IgD-negative memory B cell (primary cell): ENCODE measurements around the gene LRRC19. TPM values are rescaled to one million over a fixed set of nuclear protein-coding genes. Genes with fewer than 3 reads are reported as not detected.

Experiments
- H3K27ac Mint-ChIP-seq, 3 donors: one replicate each; pipeline ENCODE4 v1.8.0; 2020 to 2022; ENCODE audit warnings: mild to moderate bottlenecking in 3 of 3, mixed read lengths in 3 of 3, moderate library complexity in 1 of 3
- H3K27me3 Mint-ChIP-seq: one replicate; pipeline ENCODE4 v1.8.0; 2021; ENCODE audit warnings: mixed read lengths
- H3K36me3 Mint-ChIP-seq: one replicate; pipeline ENCODE4 v1.8.0; 2020; ENCODE audit warnings: mild to moderate bottlenecking, mixed read lengths
- H3K4me1 Mint-ChIP-seq, 3 donors: one replicate each; pipeline ENCODE4 v1.8.0; 2020 to 2022; ENCODE audit warnings: mixed read lengths in 3 of 3, mild to moderate bottlenecking in 1 of 3
- H3K4me3 Mint-ChIP-seq, 4 donors: one replicate each; pipeline ENCODE4 v1.8.0; 2020 to 2022; ENCODE audit warnings: mild to moderate bottlenecking in 4 of 4, mixed read lengths in 4 of 4, moderate library complexity in 3 of 4
- H3K9me3 Mint-ChIP-seq, 3 donors: one replicate each; pipeline ENCODE4 v1.8.0; 2020 to 2021; ENCODE audit warnings: mixed read lengths in 3 of 3, mild to moderate bottlenecking in 1 of 3
- polyA plus RNA-seq: library from polyadenylated mRNA; unstranded; fragments of 300-500 nt; fragmentation: Illumina TruSeq; gene quantifications from one replicate; pipeline ENCODE4 v1.2.3, GENCODE V29; 2021

The LRRC19 gene
- polyA plus RNA-seq: not detected

GRCh38 chr9:27005491-27005890, at the start of gene LRRC19:
Gene LRRC19, minus strand, starts transcription at chr9:27005672. Its CDS starts 5,978 bp downstream, at chr9:26999694.
- peaks cover 0 to 5% (median 4%) of the 10 kb centered on the region in 3 donors for H3K9me3 Mint-ChIP-seq
- H3K4me3 Mint-ChIP-seq: no peak within 1 kb of the TSS
- H3K27me3 Mint-ChIP-seq: no peaks in the 10 kb centered on the region
- H3K36me3 Mint-ChIP-seq: peaks cover 9% of the 10 kb centered on the region
- H3K27ac Mint-ChIP-seq: no peak within 1 kb of the TSS
- H3K4me1 Mint-ChIP-seq: no peaks in the 10 kb centered on the region

- H3K9me3 Mint-ChIP-seq: no peaks in the 10 kb centered on the region
- peaks cover 13% of the 10 kb centered on the region for H3K36me3 Mint-ChIP-seq
- no peak overlapping the region for H3K27ac Mint-ChIP-seq
- H3K27me3 Mint-ChIP-seq: no peaks in the 10 kb centered on the region
- no peak overlapping the region for H3K4me3 Mint-ChIP-seq
- no peaks in the 10 kb centered on the region for H3K4me1 Mint-ChIP-seq
These were observed 49.4 kb upstream of the LRRC19 start for GRCh38 chr9:27054841-27055240.

- no peak overlapping the region for H3K27ac Mint-ChIP-seq
- no peaks in the 10 kb centered on the region for H3K9me3 Mint-ChIP-seq
- H3K27me3 Mint-ChIP-seq: no peaks in the 10 kb centered on the region
- H3K4me1 Mint-ChIP-seq: no peaks in the 10 kb centered on the region
- no peak overlapping the region for H3K4me3 Mint-ChIP-seq
- peaks cover 15% of the 10 kb centered on the region for H3K36me3 Mint-ChIP-seq
These were observed 48.7 kb upstream of the LRRC19 start for GRCh38 chr9:27054125-27054524.

- Mint-ChIP-seq H3K36me3 (peaks cover 19% of the 10 kb centered on the region), H3K4me3 (no peak overlapping the region), H3K27me3 (no peaks in the 10 kb centered on the region), H3K27ac (no peak overlapping the region), H3K4me1 (no peaks in the 10 kb centered on the region), H3K9me3 (no peaks in the 10 kb centered on the region)
These were observed 48.0 kb upstream of the LRRC19 start for GRCh38 chr9:27053369-27054022.

GRCh38 chr9:27047136-27047535, 41.7 kb upstream of the LRRC19 start:
- no peak overlapping the region for H3K27ac Mint-ChIP-seq
- no peak overlapping the region for H3K4me3 Mint-ChIP-seq
- H3K9me3 Mint-ChIP-seq: no peaks in the 10 kb centered on the region
- H3K36me3 Mint-ChIP-seq: peaks cover 18% of the 10 kb centered on the region
- H3K27me3 Mint-ChIP-seq: no peaks in the 10 kb centered on the region
- no peaks in the 10 kb centered on the region for H3K4me1 Mint-ChIP-seq

- Mint-ChIP-seq H3K4me3 (no peak overlapping the region), H3K4me1 (no peaks in the 10 kb centered on the region), H3K27me3 (no peaks in the 10 kb centered on the region), H3K27ac (no peak overlapping the region), H3K9me3 (no peaks in the 10 kb centered on the region), H3K36me3 (peaks cover 6% of the 10 kb centered on the region)
These were observed 37.7 kb upstream of the LRRC19 start for GRCh38 chr9:27043176-27043575.

- no peaks in the 10 kb centered on the region for H3K9me3 Mint-ChIP-seq
These were observed 37.0 kb upstream of the LRRC19 start for GRCh38 chr9:27042476-27042875.

GRCh38 chr9:27041746-27042145, 36.3 kb upstream of the LRRC19 start:
- H3K27me3 Mint-ChIP-seq: no peaks in the 10 kb centered on the region
- H3K4me3 Mint-ChIP-seq: no peak overlapping the region
- H3K36me3 Mint-ChIP-seq: peaks cover 6% of the 10 kb centered on the region
- peak overlapping the region in 1 of 3 donors; percentile 29 for H3K27ac Mint-ChIP-seq
- H3K9me3 Mint-ChIP-seq: no peaks in the 10 kb centered on the region
- no peaks in the 10 kb centered on the region for H3K4me1 Mint-ChIP-seq

More at GRCh38 chr9:27042476-27042875, 37.0 kb upstream of the LRRC19 start:
- peaks cover 6% of the 10 kb centered on the region for H3K36me3 Mint-ChIP-seq
- H3K27ac Mint-ChIP-seq: no peak overlapping the region
- H3K27me3 Mint-ChIP-seq: no peaks in the 10 kb centered on the region
- H3K4me1 Mint-ChIP-seq: no peaks in the 10 kb centered on the region
- H3K4me3 Mint-ChIP-seq: no peak overlapping the region

- Mint-ChIP-seq H3K27me3 (no peaks in the 10 kb centered on the region), H3K27ac (no peak overlapping the region), H3K4me1 (peaks cover 0 to 2% (median 0%) of the 10 kb centered on the region in 3 donors), H3K36me3 (peaks cover 6% of the 10 kb centered on the region), H3K9me3 (no peaks in the 10 kb centered on the region), H3K4me3 (no peak overlapping the region)
These were observed 32.0 kb upstream of the LRRC19 start for GRCh38 chr9:27037499-27037898.

GRCh38 chr9:27033815-27034403, 28.4 kb upstream of the LRRC19 start:
- H3K27ac Mint-ChIP-seq: no peak overlapping the region
- H3K4me3 Mint-ChIP-seq: no peak overlapping the region
- H3K9me3 Mint-ChIP-seq: no peaks in the 10 kb centered on the region
- peaks cover 2% of the 10 kb centered on the region for H3K36me3 Mint-ChIP-seq
- H3K4me1 Mint-ChIP-seq: peaks cover 0 to 2% (median 0%) of the 10 kb centered on the region in 3 donors
- H3K27me3 Mint-ChIP-seq: no peaks in the 10 kb centered on the region

- H3K4me3 Mint-ChIP-seq: no peak overlapping the region
- H3K4me1 Mint-ChIP-seq: peaks cover 0 to 2% (median 0%) of the 10 kb centered on the region in 3 donors
- no peaks in the 10 kb centered on the region for H3K27me3 Mint-ChIP-seq
- no peaks in the 10 kb centered on the region for H3K9me3 Mint-ChIP-seq
- H3K36me3 Mint-ChIP-seq: peaks cover 5% of the 10 kb centered on the region
- no peak overlapping the region for H3K27ac Mint-ChIP-seq
These were observed 23.7 kb upstream of the LRRC19 start for GRCh38 chr9:27029186-27029585.

- peaks cover 22% of the 10 kb centered on the region for H3K36me3 Mint-ChIP-seq
- H3K4me1 Mint-ChIP-seq: no peaks in the 10 kb centered on the region
- no peaks in the 10 kb centered on the region for H3K27me3 Mint-ChIP-seq
- peak overlapping the region in 1 of 4 donors; percentile 14 for H3K4me3 Mint-ChIP-seq
- H3K27ac Mint-ChIP-seq: peak overlapping the region in 1 of 3 donors; percentile 44
- H3K9me3 Mint-ChIP-seq: no peaks in the 10 kb centered on the region
These were observed 17.4 kb upstream of the LRRC19 start for GRCh38 chr9:27022920-27023319.

GRCh38 chr9:27019589-27019988, 14.1 kb upstream of the LRRC19 start:
- Mint-ChIP-seq H3K9me3 (no peaks in the 10 kb centered on the region), H3K27ac (no peak overlapping the region), H3K4me1 (peaks cover 0 to 1% (median 0%) of the 10 kb centered on the region in 3 donors), H3K4me3 (no peak overlapping the region), H3K36me3 (peaks cover 24% of the 10 kb centered on the region), H3K27me3 (no peaks in the 10 kb centered on the region)

- H3K27ac Mint-ChIP-seq: no peak overlapping the region
- H3K27me3 Mint-ChIP-seq: no peaks in the 10 kb centered on the region
- H3K4me3 Mint-ChIP-seq: no peak overlapping the region
- no peaks in the 10 kb centered on the region for H3K4me1 Mint-ChIP-seq
- H3K9me3 Mint-ChIP-seq: peaks cover 0 to 5% (median 4%) of the 10 kb centered on the region in 3 donors
- peaks cover 11% of the 10 kb centered on the region for H3K36me3 Mint-ChIP-seq
These were observed 1.9 kb downstream of the LRRC19 start for GRCh38 chr9:27003426-27004077.

- Mint-ChIP-seq H3K36me3 (peaks cover 7% of the 10 kb centered on the region), H3K4me1 (no peaks in the 10 kb centered on the region), H3K9me3 (no peaks in the 10 kb centered on the region), H3K27ac (no peak overlapping the region), H3K27me3 (no peaks in the 10 kb centered on the region), H3K4me3 (no peak overlapping the region)
These were observed 9.7 kb downstream of the LRRC19 start for GRCh38 chr9:26995810-26996209.
